Ectodermal cell (in vitro differentiated cells): ENCODE results near the gene CCM2.
A peak's percentile ranks its signal among the peaks of the same experiment; 100 is the strongest.

Experiments
- H3K27ac ChIP-seq: 2 replicates; pipeline ENCODE4 v1.7.0; 2013; ENCODE audit warnings: mild to moderate bottlenecking, low read depth, low read length; ENCODE audit not compliant: insufficient read depth, poor library complexity, severe bottlenecking
- H3K27me3 ChIP-seq: 2 replicates; pipeline ENCODE4 v1.7.0; 2013; ENCODE audit warnings: mild to moderate bottlenecking, low read length; ENCODE audit not compliant: insufficient read depth, control insufficient read depth, poor library complexity, severe bottlenecking
- H3K36me3 ChIP-seq: one replicate; pipeline ENCODE4 v1.7.0; 2013; ENCODE audit warnings: low read length; ENCODE audit not compliant: control insufficient read depth, insufficient read depth
- H3K4me1 ChIP-seq: one replicate; pipeline ENCODE4 v1.7.0; 2013; ENCODE audit warnings: low read length; ENCODE audit not compliant: control insufficient read depth, insufficient read depth
- H3K4me3 ChIP-seq: 2 replicates; pipeline ENCODE4 v1.7.0; 2013; ENCODE audit warnings: low read depth, low read length, control low read depth; ENCODE audit not compliant: insufficient read depth
- H3K9me3 ChIP-seq: 2 replicates; pipeline ENCODE4 v1.7.0; 2013; ENCODE audit warnings: mild to moderate bottlenecking, low read length, moderate library complexity; ENCODE audit not compliant: control insufficient read depth
- WGBS, 2 experiments: methylation state at CpG; one replicate each; pipeline ENCODE4 v1.1.7; 2013; ENCODE audit warnings: missing lambda C conversion rate in 2 of 2; 5-methylcytosine and 5-hydroxymethylcytosine counted together

The CCM2 gene

DNA sequence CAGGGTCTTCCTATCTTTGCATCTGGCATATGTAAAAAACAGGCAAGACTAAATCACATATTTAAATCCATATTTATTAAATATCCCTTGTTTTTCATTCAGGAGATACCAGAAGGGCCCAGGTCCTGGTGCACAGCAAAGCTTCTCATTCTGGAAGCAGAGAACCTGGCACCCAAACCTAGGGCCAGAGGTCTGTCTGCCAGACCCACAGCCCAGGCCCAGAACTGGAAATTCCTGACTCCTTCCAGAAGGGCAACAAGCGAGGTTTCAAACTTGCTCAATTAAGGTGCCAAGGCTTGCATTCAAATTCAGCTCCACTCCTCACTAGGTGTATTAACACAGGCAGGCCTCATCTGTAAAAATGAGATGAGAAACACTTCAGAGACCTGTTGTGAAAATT, 17.0 kb upstream of the CCM2 start:
- WGBS, 2 experiments: 93 to 97% methylated on average over 1 of the region's 1 CpG
- peaks cover 26% of the 10 kb centered on the region for H3K36me3 ChIP-seq

DNA sequence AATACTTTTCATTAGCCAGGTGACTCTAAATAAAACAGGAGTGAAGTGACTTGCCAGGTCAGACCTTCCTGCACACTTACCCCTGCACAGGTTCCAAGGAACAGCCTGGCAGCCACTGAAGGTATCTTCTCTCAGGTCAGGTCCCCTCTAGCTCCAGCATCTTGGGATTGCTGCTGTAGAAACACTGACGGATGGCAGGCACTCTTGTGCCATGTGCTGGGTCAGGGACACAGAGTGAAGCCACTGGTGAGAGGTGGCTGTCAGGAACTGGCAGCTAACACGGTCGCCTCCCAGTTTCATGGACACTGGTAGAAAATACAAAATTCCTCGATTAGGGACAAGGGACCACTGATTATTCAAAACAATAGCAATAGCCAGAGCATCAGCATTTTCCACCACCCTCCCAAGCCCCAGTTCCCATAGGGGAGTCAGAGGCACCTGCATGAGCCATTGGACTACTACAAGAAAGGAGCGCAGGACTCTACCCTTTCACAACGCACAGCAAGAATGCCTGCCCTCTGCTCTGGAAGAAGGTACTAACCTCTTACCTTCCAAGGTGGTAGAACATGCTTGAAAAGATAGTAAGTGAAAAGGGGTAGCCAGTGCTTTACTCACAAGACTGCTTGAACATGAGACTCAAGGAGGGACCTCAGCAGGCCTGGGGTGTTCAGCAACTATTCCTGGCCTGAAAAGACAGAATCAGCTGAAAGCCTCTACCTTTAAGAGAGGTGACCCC, 16.1 kb upstream of the CCM2 start:
- 96% methylated on average over 6 of the region's 6 CpGs for WGBS, 2 experiments
- no peak overlapping the region for H3K27ac ChIP-seq
- no peaks in the 10 kb centered on the region for H3K9me3 ChIP-seq
- peaks cover 8% of the 10 kb centered on the region for H3K4me1 ChIP-seq
- peaks cover 26% of the 10 kb centered on the region for H3K36me3 ChIP-seq
- H3K4me3 ChIP-seq: no peak overlapping the region
- no peaks in the 10 kb centered on the region for H3K27me3 ChIP-seq

More for the DNA sequence above, 17.0 kb upstream of the CCM2 start:
- Histone ChIP-seq H3K4me3 (no peak overlapping the region), H3K27me3 (no peaks in the 10 kb centered on the region), H3K27ac (no peak overlapping the region), H3K9me3 (no peaks in the 10 kb centered on the region), H3K4me1 (peaks cover 8% of the 10 kb centered on the region)

DNA sequence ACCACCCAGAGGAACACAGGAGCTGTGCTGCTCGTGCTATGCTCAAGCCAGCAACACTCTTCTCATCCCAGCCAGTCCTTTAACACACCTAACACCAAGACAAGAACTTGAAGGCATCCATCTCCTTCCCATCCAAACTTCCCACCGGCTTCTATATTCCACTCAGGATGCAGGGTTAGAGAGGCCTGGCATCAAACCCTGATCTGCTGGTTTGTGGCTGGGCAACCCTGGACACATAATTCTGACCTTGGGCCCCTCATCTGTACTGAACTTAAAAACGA, 15.6 kb upstream of the CCM2 start:
- Histone ChIP-seq H3K9me3 (no peaks in the 10 kb centered on the region), H3K4me3 (no peak overlapping the region), H3K27me3 (no peaks in the 10 kb centered on the region), H3K4me1 (peaks cover 8% of the 10 kb centered on the region), H3K36me3 (peaks cover 26% of the 10 kb centered on the region), H3K27ac (no peak overlapping the region)
- WGBS, 2 experiments: 80 to 85% methylated on average over 3 of the region's 3 CpGs

DNA sequence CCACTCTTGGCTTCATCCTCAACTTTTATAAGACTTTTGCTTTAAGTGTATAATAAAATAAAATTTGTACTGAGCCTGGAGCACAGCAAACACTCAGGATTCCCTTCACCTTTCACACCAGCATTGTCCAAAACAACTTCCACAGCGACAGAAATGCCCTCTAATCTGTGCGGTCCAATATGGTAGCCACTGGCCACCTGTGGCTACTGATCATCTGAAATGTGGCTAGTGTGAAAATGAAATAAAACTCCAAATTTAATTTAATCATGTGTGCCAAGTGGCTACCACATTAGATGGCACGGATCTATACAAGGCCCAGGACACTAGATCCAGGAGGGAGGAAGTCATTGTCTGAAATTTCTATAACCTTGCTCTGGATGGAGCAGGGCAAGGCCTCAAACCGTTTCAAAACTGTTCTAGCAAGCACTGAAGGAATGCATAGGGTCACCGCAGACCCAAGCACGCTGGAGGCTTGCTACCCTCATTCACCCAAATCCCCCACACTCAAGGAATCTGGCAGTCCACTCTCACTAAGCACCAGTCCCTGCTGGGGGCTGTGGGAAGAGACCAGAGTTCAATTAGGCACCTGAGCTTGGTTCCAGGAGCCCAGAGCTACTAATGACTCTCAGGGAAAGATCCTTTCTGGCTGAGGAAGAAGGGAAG, 14.8 kb upstream of the CCM2 start:
- H3K9me3 ChIP-seq: no peaks in the 10 kb centered on the region
- 67 to 71% methylated on average over 6 of the region's 6 CpGs for WGBS, 2 experiments
- no peak overlapping the region for H3K27ac ChIP-seq
- H3K27me3 ChIP-seq: no peaks in the 10 kb centered on the region
- H3K4me1 ChIP-seq: peaks cover 8% of the 10 kb centered on the region
- peaks cover 26% of the 10 kb centered on the region for H3K36me3 ChIP-seq
- H3K4me3 ChIP-seq: peak overlapping the region; percentile 77

DNA sequence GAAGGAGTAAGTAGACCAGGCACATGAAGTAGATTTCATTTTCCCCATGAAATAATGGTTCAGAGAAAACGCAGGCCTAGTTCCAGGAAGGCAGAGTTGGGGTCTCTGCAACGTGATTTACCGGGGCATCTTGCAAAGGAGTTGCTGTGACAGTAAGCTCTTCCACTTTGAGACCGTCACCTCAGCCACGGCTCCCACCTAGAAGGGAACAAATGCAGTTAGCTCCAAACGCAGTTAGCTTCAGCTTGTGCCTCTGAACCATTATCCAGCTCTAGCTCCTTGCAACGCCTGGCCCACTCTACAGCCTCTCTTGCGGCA, 14.1 kb upstream of the CCM2 start:
- 5 to 6% methylated on average over 8 of the region's 8 CpGs for WGBS, 2 experiments
- peaks cover 8% of the 10 kb centered on the region for H3K4me1 ChIP-seq
- peak overlapping the region; percentile 77 for H3K4me3 ChIP-seq
- H3K27me3 ChIP-seq: no peaks in the 10 kb centered on the region
- H3K9me3 ChIP-seq: no peaks in the 10 kb centered on the region
- H3K27ac ChIP-seq: peak overlapping the region; percentile 95
- peaks cover 26% of the 10 kb centered on the region for H3K36me3 ChIP-seq

DNA sequence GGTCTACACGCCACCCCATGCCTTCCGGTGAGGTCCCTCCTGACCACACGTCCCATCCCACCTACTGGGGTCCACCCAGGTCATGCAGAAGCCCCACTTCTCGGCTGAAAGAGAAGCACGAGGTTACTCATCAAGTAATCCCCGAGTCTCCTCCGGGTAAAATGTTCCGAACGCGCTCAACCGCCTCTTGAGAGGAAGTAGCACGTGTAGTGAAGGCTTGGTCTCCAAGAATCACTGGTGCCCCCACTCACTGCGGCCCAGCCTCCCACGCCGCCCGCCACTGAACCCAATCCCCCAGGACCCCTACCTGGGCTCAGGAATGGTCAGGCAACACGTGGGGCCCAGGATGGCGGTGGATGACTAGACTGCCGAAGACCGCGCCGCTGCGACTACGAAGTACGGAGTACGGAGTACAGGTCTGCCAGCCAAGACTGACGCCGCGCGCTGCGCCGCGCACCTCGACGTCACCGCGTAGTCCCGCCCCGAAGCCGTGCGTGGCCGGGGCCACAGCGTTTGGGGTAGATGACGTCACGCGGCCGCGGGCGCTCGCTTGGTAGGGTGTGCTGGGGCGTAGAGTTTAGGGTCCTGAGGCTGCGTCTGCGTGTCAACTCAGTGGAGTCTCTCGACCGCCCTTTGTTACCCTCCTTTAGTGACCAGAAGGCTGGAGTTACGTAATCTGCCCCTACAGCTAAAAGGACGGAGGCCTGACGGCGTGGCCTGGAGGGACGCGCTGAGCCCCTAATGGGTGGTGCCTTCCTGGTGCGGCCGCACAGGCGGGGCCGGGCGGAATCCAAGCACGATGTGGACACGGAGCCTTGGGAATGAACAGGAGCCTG, 13.6 kb upstream of the CCM2 start:
- H3K36me3 ChIP-seq: peaks cover 26% of the 10 kb centered on the region
- H3K9me3 ChIP-seq: no peaks in the 10 kb centered on the region
- H3K27me3 ChIP-seq: no peaks in the 10 kb centered on the region
- 1% methylated on average over 68 of the region's 68 CpGs for WGBS, 2 experiments
- peak overlapping the region; percentile 95 for H3K27ac ChIP-seq
- peaks cover 8% of the 10 kb centered on the region for H3K4me1 ChIP-seq
- peak overlapping the region; percentile 77 for H3K4me3 ChIP-seq

DNA sequence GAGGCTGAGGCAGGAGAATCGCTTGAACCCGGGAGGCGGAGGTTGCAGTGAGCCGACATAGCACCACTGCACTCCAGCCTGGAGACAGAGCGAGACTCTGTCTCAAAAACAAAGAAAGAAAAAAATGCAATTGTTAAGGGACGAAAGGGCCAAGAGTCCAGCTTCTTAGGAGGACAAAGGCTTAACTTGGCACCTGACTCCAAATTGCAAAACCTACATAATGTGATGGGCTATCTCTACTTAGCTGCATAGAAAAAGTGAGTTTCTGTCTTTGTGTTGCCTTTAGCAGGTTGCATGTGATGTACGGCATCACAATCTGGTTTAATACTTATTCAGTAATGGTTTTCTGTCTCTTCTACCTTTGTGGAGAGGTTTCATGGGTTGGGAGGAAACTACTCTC, 12.5 kb upstream of the CCM2 start:
- Histone ChIP-seq H3K36me3 (peaks cover 26% of the 10 kb centered on the region), H3K4me3 (no peak overlapping the region), H3K9me3 (no peaks in the 10 kb centered on the region), H3K27ac (no peak overlapping the region), H3K4me1 (peaks cover 8% of the 10 kb centered on the region), H3K27me3 (no peaks in the 10 kb centered on the region)
- WGBS, 2 experiments: 86 to 91% methylated on average over 6 to 7 of the region's 7 CpGs

DNA sequence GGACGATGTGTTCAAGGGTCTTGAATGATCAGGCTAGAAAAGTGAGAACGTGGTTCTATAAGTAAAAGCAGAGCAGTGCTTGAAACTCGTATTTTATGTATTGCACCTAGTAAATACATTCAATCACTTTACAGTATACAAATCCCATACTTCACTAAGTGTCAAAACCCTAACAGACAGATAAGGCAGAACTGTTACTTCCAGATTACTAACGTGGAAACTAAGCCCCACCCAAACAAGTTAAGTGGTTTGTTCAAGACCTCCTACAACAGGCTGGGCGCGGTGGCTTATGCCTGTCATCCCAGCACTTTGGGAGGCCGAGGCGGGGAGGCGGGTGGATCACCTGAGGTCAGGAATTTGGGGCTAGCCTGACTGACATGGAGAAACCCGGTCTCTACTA, 12.0 kb upstream of the CCM2 start:
- 89 to 90% methylated on average over 10 of the region's 10 CpGs for WGBS, 2 experiments

DNA sequence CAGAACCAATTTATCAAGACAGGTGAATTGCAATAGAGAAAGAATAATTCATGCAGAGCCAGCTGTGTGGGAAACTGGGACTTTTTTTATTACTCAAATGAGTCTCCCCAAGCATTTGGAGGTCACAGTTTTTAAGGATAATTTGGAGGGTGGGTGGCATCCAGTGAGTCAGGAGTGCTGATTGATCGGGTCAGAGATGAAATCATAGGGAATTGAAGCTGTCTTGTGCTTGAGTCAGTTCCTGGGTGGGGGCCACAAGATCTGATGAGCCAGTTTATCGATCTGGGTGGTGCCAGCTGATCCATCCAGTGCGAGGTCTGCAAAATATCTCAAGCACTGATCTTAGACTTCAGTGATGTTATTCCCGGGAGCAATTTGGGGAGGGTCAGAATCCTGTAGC, 11.3 kb upstream of the CCM2 start:
- H3K4me3 ChIP-seq: no peak overlapping the region
- H3K36me3 ChIP-seq: peaks cover 14% of the 10 kb centered on the region
- WGBS, 2 experiments: 94 to 96% methylated on average over 4 of the region's 4 CpGs
- no peaks in the 10 kb centered on the region for H3K27me3 ChIP-seq
- no peak overlapping the region for H3K27ac ChIP-seq
- peaks cover 8% of the 10 kb centered on the region for H3K4me1 ChIP-seq
- no peaks in the 10 kb centered on the region for H3K9me3 ChIP-seq

More for the DNA sequence above, 12.0 kb upstream of the CCM2 start:
- no peak overlapping the region for H3K27ac ChIP-seq
- H3K9me3 ChIP-seq: no peaks in the 10 kb centered on the region
- no peaks in the 10 kb centered on the region for H3K27me3 ChIP-seq
- H3K4me1 ChIP-seq: peaks cover 8% of the 10 kb centered on the region
- H3K36me3 ChIP-seq: peaks cover 21% of the 10 kb centered on the region
- no peak overlapping the region for H3K4me3 ChIP-seq

DNA sequence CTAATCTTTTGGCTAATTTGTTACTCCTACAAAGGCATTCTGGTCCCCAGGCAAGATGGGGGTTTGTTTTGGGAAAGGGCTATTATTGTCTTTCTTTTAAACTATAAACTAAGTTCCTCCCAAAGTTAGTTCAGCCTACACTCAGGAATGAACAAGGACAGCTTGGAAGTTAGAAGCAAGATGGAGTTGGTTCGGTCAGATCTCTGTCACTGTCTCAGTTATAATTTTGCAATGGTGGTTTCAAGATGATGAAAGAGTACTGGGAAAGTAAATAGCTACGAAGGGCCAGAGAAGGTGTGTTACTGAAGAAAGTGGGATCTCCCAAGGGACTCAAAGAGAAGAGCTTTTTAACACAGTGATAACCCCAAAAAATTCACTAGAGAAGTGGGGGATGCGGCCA, 10.9 kb upstream of the CCM2 start:
- H3K4me3 ChIP-seq: no peak overlapping the region
- 94% methylated on average over 3 of the region's 3 CpGs for WGBS, 2 experiments
- no peak overlapping the region for H3K27ac ChIP-seq
- peaks cover 10% of the 10 kb centered on the region for H3K36me3 ChIP-seq
- peaks cover 8% of the 10 kb centered on the region for H3K4me1 ChIP-seq
- no peaks in the 10 kb centered on the region for H3K9me3 ChIP-seq
- no peaks in the 10 kb centered on the region for H3K27me3 ChIP-seq
